HEK293 (cell line): ENCODE data around the gene HNRNPL.

Source experiments
- AEBP2 ChIP-seq: fragments of 450-650 bp; formaldehyde crosslinking; IDR thresholded peaks from 2 replicates; pipeline ENCODE4 v1.5.1; 2016; ENCODE audit warnings: missing biosample characterization, missing genetic modification characterization, borderline replicate concordance
- FEZF1 ChIP-seq: fragments of 450-650 bp; formaldehyde crosslinking; IDR thresholded peaks from 2 replicates; pipeline ENCODE4 v1.5.1; 2016; ENCODE audit warnings: missing biosample characterization, missing genetic modification characterization
- HOXA7 ChIP-seq: sonication (generic); formaldehyde crosslinking; IDR thresholded peaks from 2 replicates; pipeline ENCODE4 v1.8.1; 2022; ENCODE audit warnings: missing genetic modification reagents, borderline replicate concordance
- HOXC10 ChIP-seq: sonication (generic); formaldehyde crosslinking; IDR thresholded peaks from 2 replicates; pipeline ENCODE4 v1.8.1; 2023; ENCODE audit warnings: mild to moderate bottlenecking, missing genetic modification reagents
- OSR2 ChIP-seq: fragments of 450-650 bp; formaldehyde crosslinking; IDR thresholded peaks from 2 replicates; pipeline ENCODE4 v1.5.1; 2016; ENCODE audit warnings: missing biosample characterization, missing genetic modification characterization
- OVOL3 ChIP-seq: fragments of 450-650 bp; formaldehyde crosslinking; IDR thresholded peaks from 2 replicates; pipeline ENCODE4 v1.5.1; 2016; ENCODE audit warnings: missing biosample characterization, missing genetic modification characterization
- SCRT1 ChIP-seq: fragments of 450-650 bp; formaldehyde crosslinking; IDR thresholded peaks from 2 replicates; pipeline ENCODE4 v1.5.1; 2016; ENCODE audit warnings: missing biosample characterization, missing genetic modification characterization, borderline replicate concordance
- SCRT2 ChIP-seq: fragments of 450-650 bp; formaldehyde crosslinking; IDR thresholded peaks from 2 replicates; pipeline ENCODE4 v1.5.1; 2016; ENCODE audit warnings: missing biosample characterization, missing genetic modification characterization
- SETDB1 ChIP-seq: IDR thresholded peaks from one replicate; pipeline ENCODE4 v1.6.1; 2017; ENCODE audit warnings: mild to moderate bottlenecking, low read length, moderate library complexity, mixed read lengths; ENCODE audit not compliant: insufficient read length
- TSHZ1 ChIP-seq: fragments of 450-650 bp; formaldehyde crosslinking; IDR thresholded peaks from 2 replicates; pipeline ENCODE4 v1.5.1; 2016; ENCODE audit warnings: missing biosample characterization, missing genetic modification characterization, borderline replicate concordance
- ZBTB7A ChIP-seq: fragments of 450-650 bp; formaldehyde crosslinking; IDR thresholded peaks from 2 replicates; pipeline ENCODE4 v1.5.1; 2016; ENCODE audit warnings: low read depth, missing biosample characterization, missing genetic modification characterization
- ZIC2 ChIP-seq: fragments of 450-650 bp; formaldehyde crosslinking; IDR thresholded peaks from 2 replicates; pipeline ENCODE4 v1.5.1; 2016; ENCODE audit warnings: missing biosample characterization, missing genetic modification characterization
- ZNF155 ChIP-seq: fragments of 450-650 bp; formaldehyde crosslinking; IDR thresholded peaks from 2 replicates; pipeline ENCODE4 v1.5.1; 2016; ENCODE audit warnings: missing biosample characterization, missing genetic modification characterization
- ZNF184 ChIP-seq: fragments of 450-650 bp; IDR thresholded peaks from 2 replicates; pipeline ENCODE4 v1.5.1; 2018; ENCODE audit warnings: missing biosample characterization, mild to moderate bottlenecking, missing genetic modification characterization
- ZNF26 ChIP-seq: fragments of 450-650 bp; formaldehyde crosslinking; IDR thresholded peaks from 2 replicates; pipeline ENCODE4 v1.5.1; 2016; ENCODE audit warnings: missing biosample characterization, missing genetic modification characterization
- ZNF350 ChIP-seq: fragments of 450-650 bp; formaldehyde crosslinking; IDR thresholded peaks from 2 replicates; pipeline ENCODE4 v1.5.0; 2017; ENCODE audit warnings: missing biosample characterization, mild to moderate bottlenecking, missing genetic modification characterization
- ZNF416 ChIP-seq: fragments of 450-650 bp; formaldehyde crosslinking; IDR thresholded peaks from 2 replicates; pipeline ENCODE4 v1.5.1; 2016; ENCODE audit warnings: missing biosample characterization, missing genetic modification characterization
- ZNF473 ChIP-seq: fragments of 450-650 bp; formaldehyde crosslinking; IDR thresholded peaks from 2 replicates; pipeline ENCODE4 v1.5.1; 2017; ENCODE audit warnings: missing biosample characterization, missing genetic modification characterization
- ZNF488 ChIP-seq: fragments of 450-650 bp; formaldehyde crosslinking; IDR thresholded peaks from 2 replicates; pipeline ENCODE4 v1.5.1; 2016; ENCODE audit warnings: missing biosample characterization, missing genetic modification characterization
- ZNF518A ChIP-seq: fragments of 450-650 bp; formaldehyde crosslinking; conservative IDR thresholded peaks from 2 replicates; pipeline ENCODE4 v1.5.1; 2016; ENCODE audit warnings: low read depth, missing biosample characterization, missing genetic modification characterization
- ZNF560 ChIP-seq: fragments of 450-650 bp; formaldehyde crosslinking; IDR thresholded peaks from 2 replicates; pipeline ENCODE4 v1.5.1; 2017; ENCODE audit warnings: missing biosample characterization, missing genetic modification characterization, borderline replicate concordance
- ZNF561 ChIP-seq: fragments of 450-650 bp; IDR thresholded peaks from 2 replicates; pipeline ENCODE4 v1.5.1; 2018; ENCODE audit warnings: missing biosample characterization, missing genetic modification characterization, borderline replicate concordance
- ZNF580 ChIP-seq: fragments of 450-650 bp; formaldehyde crosslinking; IDR thresholded peaks from 2 replicates; pipeline ENCODE4 v1.5.1; 2016; ENCODE audit warnings: missing biosample characterization, missing genetic modification characterization
- ZNF585B ChIP-seq: fragments of 450-650 bp; formaldehyde crosslinking; IDR thresholded peaks from 2 replicates; pipeline ENCODE4 v1.5.1; 2016; ENCODE audit warnings: missing biosample characterization, missing genetic modification characterization
- ZNF600 ChIP-seq: fragments of 450-650 bp; formaldehyde crosslinking; IDR thresholded peaks from 2 replicates; pipeline ENCODE4 v1.5.1; 2016; ENCODE audit warnings: missing biosample characterization, missing genetic modification characterization
- ZNF624 ChIP-seq: fragments of 450-650 bp; formaldehyde crosslinking; IDR thresholded peaks from 2 replicates; pipeline ENCODE4 v1.5.1; 2017; ENCODE audit warnings: missing biosample characterization, missing genetic modification characterization
- ZNF660 ChIP-seq: fragments of 450-650 bp; IDR thresholded peaks from 2 replicates; pipeline ENCODE4 v1.5.1; 2018; ENCODE audit warnings: missing biosample characterization, mild to moderate bottlenecking, missing genetic modification characterization
- ZNF707 ChIP-seq: fragments of 450-650 bp; formaldehyde crosslinking; IDR thresholded peaks from 2 replicates; pipeline ENCODE4 v1.5.1; 2016; ENCODE audit warnings: missing biosample characterization, missing genetic modification characterization

Gene HNRNPL

GRCh38 chr19:38862321-38863059 is 12.7 kb upstream of the HNRNPL start (continued):
- TF ChIP-seq AEBP2 (tag by site-specific recombination) (no peak), OVOL3 (tag by site-specific recombination) (peak; percentile 91), SCRT1 (tag by site-specific recombination) (peak; percentile 99), ZNF707 (tag by site-specific recombination) (no peak), HOXC10 (CRISPR knock-in tag) (no peak), ZNF624 (tag by site-specific recombination) (no peak), ZNF26 (tag by site-specific recombination) (no peak), ZNF518A (tag by site-specific recombination) (0 out of 2 replicates have a peak, but pooled peaks have one; percentile 17), FEZF1 (peak; percentile 99), ZNF561 (peak; percentile 96), ZNF184 (tag by site-specific recombination) (no peak), ZNF350 (no peak), ZNF155 (tag by site-specific recombination) (no peak), HOXA7 (CRISPR knock-in tag) (peak; percentile 67; the same call in 1 of the 2 replicates), ZNF580 (peak; percentile 93), TSHZ1 (tag by site-specific recombination) (peak; percentile 100), ZNF416 (tag by site-specific recombination) (no peak), OSR2 (tag by site-specific recombination) (peak; percentile 93), ZIC2 (tag by site-specific recombination) (peak; percentile 94), ZNF660 (tag by site-specific recombination) (peak; percentile 95), ZNF488 (tag by site-specific recombination) (peak; percentile 71; the same call in 1 of the 2 replicates), SCRT2 (tag by site-specific recombination) (peak; percentile 99), SETDB1 (no peak), ZNF560 (tag by site-specific recombination) (no peak), ZNF585B (tag by site-specific recombination) (no peak), ZNF473 (tag by site-specific recombination) (no peak), ZBTB7A (tag by site-specific recombination) (no peak), ZNF600 (tag by site-specific recombination) (peak; percentile 92)
